ENCODE measurements around the gene CCDC160.

Gene CCDC160

DNA sequence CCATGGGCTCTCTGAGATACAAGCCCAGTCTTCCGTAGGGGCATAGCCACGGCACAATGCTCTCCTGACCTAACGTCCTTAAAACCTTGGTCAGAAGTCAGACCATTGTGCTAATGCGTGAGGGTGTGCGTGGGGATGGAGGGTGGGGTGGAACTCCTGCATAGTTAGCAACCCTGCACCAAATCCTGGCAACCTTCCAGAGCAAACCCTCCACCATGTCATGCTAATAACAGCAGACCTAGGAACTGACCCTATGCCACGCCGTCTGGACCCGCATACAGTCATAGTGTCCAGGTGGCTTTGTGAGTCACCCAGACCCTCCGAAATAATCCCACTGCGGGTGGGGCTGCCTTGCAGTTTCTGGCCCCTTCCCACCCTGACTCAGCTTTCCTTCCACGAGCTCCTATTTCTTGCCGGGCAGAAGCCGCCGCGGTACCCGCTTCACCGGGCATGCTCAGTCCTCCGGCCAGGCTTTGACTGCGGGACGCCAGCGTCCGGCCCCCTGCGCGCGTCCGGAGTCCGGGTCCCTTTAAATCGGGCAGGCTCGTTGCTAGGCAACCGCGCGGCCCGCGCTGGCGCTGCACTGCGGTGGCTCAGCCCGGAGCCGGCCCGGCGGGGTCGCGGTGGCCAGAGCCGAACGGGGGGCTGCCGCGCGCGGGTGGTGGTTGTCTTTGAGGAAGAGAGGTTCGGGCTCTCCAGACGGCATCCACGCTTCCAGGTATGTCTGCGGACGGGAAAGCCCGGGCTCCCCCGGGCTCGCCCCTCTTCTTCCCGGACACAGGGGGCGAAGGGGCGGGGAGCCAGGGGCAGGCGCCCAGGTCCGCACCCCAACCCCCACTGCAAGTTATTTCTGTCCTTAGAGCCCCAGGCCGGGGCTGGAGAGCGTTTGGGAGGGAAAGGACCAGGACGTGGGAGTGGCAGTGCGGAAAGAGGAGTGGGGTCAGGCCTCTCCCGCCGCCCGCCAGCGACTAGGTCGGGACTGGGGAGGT, at the start of gene CCDC160:
TSS of gene CCDC160 (plus strand) at position 557 of the 989 bp plus-strand sequence. CDS start 7,619 bp downstream, outside the sequence.
- H4K20me1 ChIP-seq (ENCODE audit: insufficient read depth) = no peaks in the 10 kb centered on the region
- no peaks in the 10 kb centered on the region for H3K4me1 ChIP-seq (ENCODE audit: low read depth, poor library complexity, severe bottlenecking)
- H3K27me3 ChIP-seq (ENCODE audit: insufficient read depth, low read depth) = no peaks in the 10 kb centered on the region
- 0 out of 2 replicates have a peak within 1 kb of the TSS, but pooled peaks have one; percentile 13 for H3K4me2 ChIP-seq
- no peak for TF ChIP-seq CTCF (conservative IDR thresholded peaks at IDR 0.05; ENCODE audit: low read depth, low read length)
- no peaks in the 10 kb centered on the region for H3K79me2 ChIP-seq (ENCODE audit: insufficient read depth, low read depth)
- H3K4me3 ChIP-seq (IDR thresholded peaks at IDR 0.05; ENCODE audit: insufficient read depth, low read depth, low read length) = no peak within 1 kb of the TSS
- H2AFZ ChIP-seq (ENCODE audit: low read depth) = peak within 1 kb of the TSS; percentile 34; the same call in 1 of the 2 replicates
- no peaks in the 10 kb centered on the region for H3K36me3 ChIP-seq (ENCODE audit: insufficient read depth)
- H3K27ac ChIP-seq = no peak within 1 kb of the TSS
- H3K9ac ChIP-seq = no peak within 1 kb of the TSS

- no peaks in the 10 kb centered on the region for H3K27me3 ChIP-seq (ENCODE audit: insufficient read depth, low read depth)
- H3K4me3 ChIP-seq (IDR thresholded peaks at IDR 0.05; ENCODE audit: insufficient read depth, low read depth, low read length) = no peak overlapping the region
Measured at GRCh38 chrX:134191281-134191680, 45.7 kb upstream of the CCDC160 start.

GRCh38 chrX:134194915-134195314, 42.1 kb upstream of the CCDC160 start:
- Histone ChIP-seq H4K20me1 (ENCODE audit: insufficient read depth) (no peaks in the 10 kb centered on the region), H3K4me2 (no peak overlapping the region), H3K27ac (no peak overlapping the region), H3K79me2 (ENCODE audit: insufficient read depth, low read depth) (no peaks in the 10 kb centered on the region), H3K36me3 (ENCODE audit: insufficient read depth) (no peaks in the 10 kb centered on the region), H2AFZ (ENCODE audit: low read depth) (no peak overlapping the region), H3K4me3 (IDR thresholded peaks at IDR 0.05; ENCODE audit: insufficient read depth, low read depth, low read length) (no peak overlapping the region), H3K4me1 (ENCODE audit: low read depth, poor library complexity, severe bottlenecking) (no peaks in the 10 kb centered on the region), H3K27me3 (ENCODE audit: insufficient read depth, low read depth) (no peaks in the 10 kb centered on the region), H3K9ac (no peak overlapping the region)
- TF ChIP-seq CTCF (conservative IDR thresholded peaks at IDR 0.05; ENCODE audit: low read depth, low read length) = no peak

More at GRCh38 chrX:134191281-134191680, 45.7 kb upstream of the CCDC160 start:
- Histone ChIP-seq H4K20me1 (ENCODE audit: insufficient read depth) (no peaks in the 10 kb centered on the region), H3K36me3 (ENCODE audit: insufficient read depth) (no peaks in the 10 kb centered on the region), H3K4me2 (no peak overlapping the region), H3K4me1 (ENCODE audit: low read depth, poor library complexity, severe bottlenecking) (peaks cover 10% of the 10 kb centered on the region), H3K27ac (no peak overlapping the region), H2AFZ (ENCODE audit: low read depth) (no peak overlapping the region), H3K79me2 (ENCODE audit: insufficient read depth, low read depth) (no peaks in the 10 kb centered on the region), H3K9ac (no peak overlapping the region)
- no peak for TF ChIP-seq CTCF (conservative IDR thresholded peaks at IDR 0.05; ENCODE audit: low read depth, low read length)

- H3K4me1 ChIP-seq (ENCODE audit: low read depth, poor library complexity, severe bottlenecking) = no peaks in the 10 kb centered on the region
- no peak overlapping the region for H3K4me3 ChIP-seq (IDR thresholded peaks at IDR 0.05; ENCODE audit: insufficient read depth, low read depth, low read length)
- no peaks in the 10 kb centered on the region for H3K79me2 ChIP-seq (ENCODE audit: insufficient read depth, low read depth)
- no peak for TF ChIP-seq CTCF (conservative IDR thresholded peaks at IDR 0.05; ENCODE audit: low read depth, low read length)
- no peaks in the 10 kb centered on the region for H4K20me1 ChIP-seq (ENCODE audit: insufficient read depth)
- no peak overlapping the region for H3K27ac ChIP-seq
- no peaks in the 10 kb centered on the region for H3K36me3 ChIP-seq (ENCODE audit: insufficient read depth)
- H3K4me2 ChIP-seq = no peak overlapping the region
- H3K27me3 ChIP-seq (ENCODE audit: insufficient read depth, low read depth) = no peaks in the 10 kb centered on the region
- no peak overlapping the region for H3K9ac ChIP-seq
- no peak overlapping the region for H2AFZ ChIP-seq (ENCODE audit: low read depth)
Measured at GRCh38 chrX:134202561-134202960, 34.4 kb upstream of the CCDC160 start.

Measured in KMS-11 (cell line).